ENCODE results near the gene LILRA6. TPM values are rescaled to one million over a fixed set of nuclear protein-coding genes. Genes with fewer than 3 reads are reported as not detected.
"Not testable (repeated sequence)": the region's sequence is repeated elsewhere in the genome, so short reads cannot be mapped to it uniquely, and the experiment has no call there.

The LILRA6 gene
- total RNA-seq, 1 donor from 2014 or later: not detected

DNA sequence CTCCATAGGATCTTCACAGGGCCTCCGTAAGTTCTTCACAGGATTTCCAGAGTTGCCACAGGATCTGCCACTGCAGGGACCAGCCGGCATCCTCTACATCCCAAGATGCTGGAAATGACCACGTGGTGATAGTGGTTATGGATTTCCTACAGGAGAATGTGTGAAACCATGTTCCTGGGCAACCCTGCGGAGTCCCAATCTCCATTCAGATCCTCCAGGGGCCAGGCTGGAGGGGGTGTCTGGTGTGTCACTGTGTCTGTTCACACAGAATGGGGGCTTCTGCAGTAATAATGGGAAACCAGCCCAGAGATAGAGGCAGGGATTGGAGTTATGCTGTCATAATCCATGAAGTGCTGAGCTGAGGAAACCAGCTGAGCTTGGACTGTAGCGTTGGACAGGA is 8.6 kb downstream of the LILRA6 start:
- Mint-ChIP-seq H3K4me3 (no peak overlapping the region), H3K9me3 (peaks cover 3% of the 10 kb centered on the region), H3K4me1 (ENCODE audit: unreplicated experiment) (no peaks in the 10 kb centered on the region), H3K27me3 (peaks cover 44% of the 10 kb centered on the region), H3K36me3 (no peaks in the 10 kb centered on the region), H3K27ac (no peak overlapping the region)
- TF ChIP-seq, protein P1, sequence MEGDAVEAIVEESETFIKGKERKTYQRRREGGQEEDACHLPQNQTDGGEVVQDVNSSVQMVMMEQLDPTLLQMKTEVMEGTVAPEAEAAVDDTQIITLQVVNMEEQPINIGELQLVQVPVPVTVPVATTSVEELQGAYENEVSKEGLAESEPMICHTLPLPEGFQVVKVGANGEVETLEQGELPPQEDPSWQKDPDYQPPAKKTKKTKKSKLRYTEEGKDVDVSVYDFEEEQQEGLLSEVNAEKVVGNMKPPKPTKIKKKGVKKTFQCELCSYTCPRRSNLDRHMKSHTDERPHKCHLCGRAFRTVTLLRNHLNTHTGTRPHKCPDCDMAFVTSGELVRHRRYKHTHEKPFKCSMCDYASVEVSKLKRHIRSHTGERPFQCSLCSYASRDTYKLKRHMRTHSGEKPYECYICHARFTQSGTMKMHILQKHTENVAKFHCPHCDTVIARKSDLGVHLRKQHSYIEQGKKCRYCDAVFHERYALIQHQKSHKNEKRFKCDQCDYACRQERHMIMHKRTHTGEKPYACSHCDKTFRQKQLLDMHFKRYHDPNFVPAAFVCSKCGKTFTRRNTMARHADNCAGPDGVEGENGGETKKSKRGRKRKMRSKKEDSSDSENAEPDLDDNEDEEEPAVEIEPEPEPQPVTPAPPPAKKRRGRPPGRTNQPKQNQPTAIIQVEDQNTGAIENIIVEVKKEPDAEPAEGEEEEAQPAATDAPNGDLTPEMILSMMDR (conservative IDR thresholded peaks at IDR 0.05): no peak
- no peak for DNase-seq (ENCODE audit: extremely low spot score, unreplicated experiment)

DNA sequence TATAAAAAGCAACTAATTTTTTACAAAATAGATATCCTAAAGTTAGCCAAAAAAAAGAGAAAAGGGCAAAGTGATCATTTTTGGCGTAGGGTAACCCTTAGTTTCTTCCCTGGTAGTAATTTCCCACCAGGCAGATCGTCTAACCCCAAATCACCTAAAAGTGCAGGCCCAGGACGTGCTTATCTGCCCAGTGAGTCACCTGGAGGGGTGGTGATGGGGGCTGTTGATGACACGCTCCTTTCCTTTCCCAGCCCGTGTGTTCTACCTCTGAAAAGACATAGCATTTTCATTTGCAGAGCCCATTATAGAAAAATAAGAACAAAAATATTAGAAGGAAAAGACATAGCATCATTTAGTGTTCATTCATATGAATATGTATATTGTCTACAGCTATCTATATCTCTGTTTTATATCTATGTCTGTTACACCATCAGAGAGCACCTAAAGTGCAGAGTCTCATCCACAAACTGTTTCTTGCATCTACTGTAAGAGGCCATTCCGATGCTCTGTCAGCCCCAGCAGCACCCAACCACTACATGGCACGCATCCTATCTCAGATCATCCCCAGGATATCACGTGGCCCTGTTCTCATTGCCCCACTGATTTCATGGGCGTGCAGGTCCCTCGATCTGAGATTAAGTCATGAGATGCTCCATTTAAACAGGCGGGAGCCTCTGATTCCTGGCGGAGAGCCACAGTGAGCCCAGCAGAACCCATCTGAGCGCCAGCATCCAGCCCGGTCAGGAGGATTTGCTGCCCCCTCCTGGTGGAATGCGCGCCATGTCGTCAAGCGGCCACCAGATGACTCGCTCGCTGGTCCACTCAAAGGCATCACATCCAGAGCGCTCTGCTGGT is 11.3 kb downstream of the LILRA6 start:
- Mint-ChIP-seq H3K27ac (no peak overlapping the region), H3K36me3 (no peaks in the 10 kb centered on the region), H3K4me3 (no peak overlapping the region), H3K9me3 (peaks cover 5% of the 10 kb centered on the region), H3K4me1 (ENCODE audit: unreplicated experiment) (no peaks in the 10 kb centered on the region), H3K27me3 (peaks cover 34% of the 10 kb centered on the region)
- TF ChIP-seq, protein P1 (conservative IDR thresholded peaks at IDR 0.05): peak; percentile 99
- DNase-seq (ENCODE audit: extremely low spot score, unreplicated experiment): peak; percentile 92

DNA sequence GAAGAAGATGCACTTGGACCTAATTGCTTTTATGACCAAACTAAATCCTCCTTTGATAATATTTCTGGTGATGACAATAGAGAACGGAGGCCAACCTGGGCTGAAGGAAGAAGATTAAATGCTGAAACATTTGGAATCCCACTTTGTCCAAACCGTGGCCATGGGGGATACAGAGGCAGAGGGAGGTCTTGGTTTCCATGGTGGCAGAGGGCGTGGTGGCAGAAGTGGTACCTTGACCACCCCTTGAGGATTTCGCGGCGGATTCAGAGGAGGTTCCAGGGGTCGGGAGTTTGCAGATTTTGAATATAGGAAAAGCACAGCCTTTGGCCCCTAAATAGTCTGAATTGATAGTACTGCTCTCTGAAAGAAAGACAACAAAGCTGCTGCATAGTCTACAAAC is 12.6 kb downstream of the LILRA6 start:
- no peak for DNase-seq (ENCODE audit: extremely low spot score, unreplicated experiment)

DNA sequence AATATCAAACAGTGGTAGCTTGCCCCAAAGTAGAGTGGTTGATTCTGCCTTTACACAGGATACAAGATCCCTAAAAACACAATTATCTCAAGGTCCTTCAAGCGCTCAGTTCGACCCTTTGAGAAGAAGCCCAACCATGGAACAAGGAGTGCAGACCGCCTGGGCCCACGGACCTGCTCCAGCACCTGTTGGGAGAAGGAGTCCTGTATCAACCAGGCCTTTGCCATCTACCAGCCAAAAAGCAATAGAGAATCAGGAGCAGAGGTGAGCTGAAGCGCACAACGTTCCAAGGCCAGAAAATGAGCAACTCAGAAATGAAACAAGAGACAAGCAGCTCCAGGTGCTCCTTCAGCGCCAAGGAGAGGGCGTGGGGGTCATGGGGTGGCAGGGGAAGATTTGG is 13.4 kb downstream of the LILRA6 start:
- no peaks in the 10 kb centered on the region for H3K4me1 Mint-ChIP-seq (ENCODE audit: unreplicated experiment)
- H3K27ac Mint-ChIP-seq: no peak overlapping the region
- no peak for DNase-seq (ENCODE audit: extremely low spot score, unreplicated experiment)
- TF ChIP-seq, protein P1 (conservative IDR thresholded peaks at IDR 0.05): no peak
- H3K36me3 Mint-ChIP-seq: no peaks in the 10 kb centered on the region
- H3K4me3 Mint-ChIP-seq: no peak overlapping the region
- H3K9me3 Mint-ChIP-seq: peaks cover 5% of the 10 kb centered on the region
- peaks cover 28% of the 10 kb centered on the region for H3K27me3 Mint-ChIP-seq

More for the DNA sequence above, 12.6 kb downstream of the LILRA6 start:
- Mint-ChIP-seq H3K4me1 (ENCODE audit: unreplicated experiment) (no peaks in the 10 kb centered on the region), H3K4me3 (no peak overlapping the region), H3K9me3 (peaks cover 5% of the 10 kb centered on the region), H3K36me3 (no peaks in the 10 kb centered on the region), H3K27me3 (peaks cover 34% of the 10 kb centered on the region), H3K27ac (no peak overlapping the region)
- TF ChIP-seq, protein P1 (conservative IDR thresholded peaks at IDR 0.05): no peak

DNA sequence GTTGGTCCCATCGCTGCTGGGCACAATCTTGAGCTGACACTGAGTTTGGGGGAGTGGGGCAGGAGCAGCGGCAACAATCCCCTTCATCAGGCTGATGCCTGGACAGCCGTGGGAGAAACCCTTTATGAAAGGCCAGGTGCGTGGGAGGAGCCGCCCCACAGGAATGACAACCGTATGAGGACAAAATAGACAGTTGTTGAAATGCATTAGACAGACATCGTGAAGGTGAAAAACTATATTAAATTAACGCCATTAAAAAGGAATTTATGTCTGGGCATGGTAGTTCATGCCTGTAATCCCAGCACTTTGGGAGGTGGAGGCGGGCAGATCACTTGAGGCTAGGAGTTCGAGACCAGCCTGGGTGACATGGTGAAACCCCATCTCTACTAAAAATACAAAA is 18.0 kb downstream of the LILRA6 start:
- not testable (repeated sequence) for H3K9me3 Mint-ChIP-seq; H3K4me3 Mint-ChIP-seq; H3K27ac Mint-ChIP-seq; H3K4me1 Mint-ChIP-seq (ENCODE audit: unreplicated experiment); DNase-seq (ENCODE audit: extremely low spot score, unreplicated experiment); H3K36me3 Mint-ChIP-seq
- H3K27me3 Mint-ChIP-seq: peaks cover 18% of the 10 kb centered on the region

DNA sequence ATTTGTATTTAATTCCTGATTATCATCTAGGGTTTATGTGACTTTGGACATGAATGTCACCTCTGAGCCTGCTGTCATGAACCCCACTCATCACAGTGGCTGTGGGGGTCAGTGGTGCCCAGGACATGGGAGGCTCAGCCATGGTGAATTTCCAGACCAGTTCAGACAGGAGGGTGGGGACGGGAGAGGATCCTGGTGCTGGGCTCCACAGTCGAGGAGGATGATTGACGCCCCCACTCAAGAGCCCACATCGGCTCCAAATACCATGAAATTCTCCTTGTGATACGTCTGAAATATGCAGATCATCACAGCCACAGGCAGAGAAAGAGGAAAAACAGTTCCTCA is 18.7 kb downstream of the LILRA6 start:
- H3K27ac Mint-ChIP-seq; DNase-seq (ENCODE audit: extremely low spot score, unreplicated experiment); H3K36me3 Mint-ChIP-seq; H3K4me1 Mint-ChIP-seq (ENCODE audit: unreplicated experiment); H3K4me3 Mint-ChIP-seq; H3K9me3 Mint-ChIP-seq: not testable (repeated sequence)
- H3K27me3 Mint-ChIP-seq: peaks cover 13% of the 10 kb centered on the region

DNA sequence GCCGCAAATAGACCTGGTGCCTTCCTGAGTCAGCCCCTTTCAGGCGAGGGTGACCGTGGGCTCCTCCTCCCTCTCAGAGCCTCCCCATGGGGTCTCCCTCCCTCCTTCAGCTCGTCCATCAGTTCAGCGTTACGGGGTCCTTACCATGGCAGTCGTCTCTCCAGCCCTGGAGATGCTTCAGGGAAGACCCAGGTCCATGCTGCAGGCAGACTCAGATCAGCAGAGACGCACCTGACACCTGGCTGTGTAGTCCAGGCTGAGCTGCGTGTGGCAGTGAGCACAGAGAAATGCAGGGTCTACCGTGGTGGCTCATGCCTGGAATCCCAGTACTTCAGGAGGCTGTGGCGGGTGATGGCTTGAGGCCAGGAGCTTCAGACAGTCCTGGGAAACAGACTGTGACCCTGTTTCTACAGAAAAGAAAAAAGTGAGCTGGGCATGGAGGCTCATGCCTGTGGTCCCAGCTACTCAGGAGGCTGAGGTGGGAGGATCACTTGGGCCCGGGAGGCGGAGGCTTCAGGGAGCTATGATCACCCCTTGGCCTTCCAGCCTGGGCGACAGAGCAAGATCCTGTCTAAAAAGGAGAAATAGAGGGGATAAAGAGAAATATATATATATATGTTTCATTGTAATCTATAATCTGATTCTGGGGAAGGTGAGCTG is 19.2 kb downstream of the LILRA6 start:
- H3K27me3 Mint-ChIP-seq: peaks cover 13% of the 10 kb centered on the region
- DNase-seq (ENCODE audit: extremely low spot score, unreplicated experiment); H3K9me3 Mint-ChIP-seq; H3K4me1 Mint-ChIP-seq (ENCODE audit: unreplicated experiment); H3K4me3 Mint-ChIP-seq; H3K36me3 Mint-ChIP-seq; H3K27ac Mint-ChIP-seq: not testable (repeated sequence)

DNA sequence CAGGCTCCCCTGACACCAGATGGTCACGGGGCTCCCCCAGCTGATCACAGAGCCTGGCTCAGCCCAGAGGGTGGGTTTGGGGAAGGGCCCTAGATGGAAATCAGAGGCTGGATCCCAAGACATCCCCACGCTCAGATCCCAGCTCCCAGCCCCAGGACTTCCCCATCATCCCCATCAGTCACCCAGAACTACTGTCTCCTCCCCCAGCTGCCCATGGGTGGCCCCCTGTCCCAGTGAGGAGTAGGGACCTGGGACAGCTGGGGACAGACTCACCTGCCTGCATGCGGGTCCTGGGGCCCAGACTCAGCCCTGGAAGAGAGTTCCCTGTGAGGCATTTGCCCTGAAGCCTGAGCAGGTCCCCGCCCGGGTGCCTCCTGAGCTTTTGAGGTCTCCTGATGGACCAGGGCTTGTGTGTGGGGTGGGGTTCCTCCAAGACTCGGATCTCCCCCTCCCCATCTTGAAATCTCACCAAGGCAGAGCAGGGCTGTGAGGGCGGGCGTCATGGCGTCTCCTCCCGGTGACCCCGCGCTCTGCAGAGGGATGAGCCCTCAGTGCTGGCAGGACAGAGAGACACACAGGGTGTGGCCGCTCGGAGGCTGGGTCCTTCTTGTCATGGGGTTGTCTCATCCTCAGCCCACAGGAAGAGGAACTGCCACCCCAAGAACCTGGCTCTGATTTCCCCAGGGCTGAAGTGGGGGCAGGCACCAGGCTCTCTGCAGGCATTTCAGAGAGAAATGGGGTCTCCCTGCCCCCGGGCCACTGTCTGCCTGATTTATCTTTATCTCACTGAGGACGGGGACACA is 19.9 kb downstream of the LILRA6 start, which contains the start of gene LILRB3:
TSS of gene LILRB3 (minus strand) at position 534 of the 803 bp plus-strand sequence. CDS start at position 503, 31 bp downstream.
- peaks cover 13% of the 10 kb centered on the region for H3K27me3 Mint-ChIP-seq
- not testable (repeated sequence) for H3K27ac Mint-ChIP-seq; DNase-seq (ENCODE audit: extremely low spot score, unreplicated experiment); H3K4me3 Mint-ChIP-seq; H3K9me3 Mint-ChIP-seq; H3K36me3 Mint-ChIP-seq; H3K4me1 Mint-ChIP-seq (ENCODE audit: unreplicated experiment)

DNA sequence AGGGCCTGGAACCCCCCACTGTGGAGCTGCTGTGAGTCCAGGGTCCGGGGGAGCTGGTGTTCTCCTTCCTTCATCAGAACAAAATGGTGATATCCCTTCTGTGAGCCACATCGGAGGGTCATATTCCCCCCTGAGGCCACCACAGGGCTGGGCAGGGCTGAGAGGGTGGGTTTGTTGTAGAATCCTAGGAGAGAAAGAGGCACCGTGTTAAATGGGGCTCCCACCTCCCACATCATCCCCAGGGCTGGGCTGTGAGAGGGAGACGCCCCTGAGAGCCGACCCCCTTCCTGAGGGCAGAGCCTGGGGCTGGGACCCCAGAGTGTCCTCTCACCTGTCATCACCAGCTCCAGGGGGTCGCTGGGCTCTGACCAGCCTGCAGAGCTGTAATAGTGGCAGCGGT is 20.6 kb downstream of the LILRA6 start:
- H3K4me1 Mint-ChIP-seq (ENCODE audit: unreplicated experiment); H3K36me3 Mint-ChIP-seq; H3K27ac Mint-ChIP-seq; H3K4me3 Mint-ChIP-seq; DNase-seq (ENCODE audit: extremely low spot score, unreplicated experiment); H3K9me3 Mint-ChIP-seq: not testable (repeated sequence)
- H3K27me3 Mint-ChIP-seq: peaks cover 13% of the 10 kb centered on the region
